HG02798 (cell line): ENCODE results near the gene BAZ1B.
"Not testable (repeated sequence)": the region's sequence is repeated elsewhere in the genome, so short reads cannot be mapped to it uniquely, and the experiment has no call there.

Experiments used
- ATAC-seq: cut with Tn5 transposase; IDR thresholded peaks from one replicate; pipeline ENCODE4 v1.9.1; 2021; ENCODE audit warnings: mild to moderate bottlenecking; ENCODE audit not compliant: unreplicated experiment, poor library complexity

Gene BAZ1B

DNA sequence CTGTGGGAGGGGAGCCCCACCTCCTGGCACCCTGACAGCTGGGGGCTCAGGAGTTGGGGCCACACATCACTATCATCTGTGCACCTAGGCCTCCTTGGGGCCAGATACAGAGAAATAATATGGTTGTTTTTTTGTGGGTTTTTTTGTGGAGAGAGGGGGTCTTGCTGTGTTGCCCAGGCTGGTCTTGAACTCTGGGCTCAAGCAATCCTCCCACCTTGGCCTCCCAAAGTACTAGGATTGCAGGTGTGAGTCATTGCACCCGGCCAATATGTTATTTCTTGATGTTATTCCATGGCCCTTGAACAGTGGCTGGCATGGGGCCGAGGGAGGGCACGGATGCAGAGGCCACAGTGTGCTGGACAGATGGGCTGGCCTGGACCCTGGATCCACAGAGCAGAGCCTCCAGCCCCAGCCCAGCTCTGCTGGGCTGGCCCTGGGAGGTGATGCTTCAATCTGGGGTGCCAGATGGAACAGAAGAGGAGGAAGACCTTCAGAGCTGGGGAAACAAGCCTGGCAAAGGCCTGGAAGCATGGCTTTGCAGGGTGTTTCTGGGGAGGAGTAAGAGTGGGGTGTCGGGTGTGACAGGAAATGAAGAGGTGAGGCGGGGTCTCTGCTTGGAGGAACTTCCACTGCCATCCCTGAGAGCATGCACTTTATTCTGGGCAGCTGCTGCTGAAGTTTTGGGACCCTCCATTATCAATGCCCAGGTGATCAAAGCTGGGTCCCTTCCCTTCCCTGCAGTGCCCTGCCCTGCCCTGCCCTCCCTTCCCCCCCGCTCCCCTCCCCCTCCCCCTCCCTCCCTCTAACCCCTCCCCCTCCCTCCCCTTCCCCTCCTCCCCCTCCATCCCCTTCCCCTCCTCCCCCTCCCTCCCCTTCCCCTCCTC, 92.2 kb downstream of the BAZ1B start:
- no peak for ATAC-seq

DNA sequence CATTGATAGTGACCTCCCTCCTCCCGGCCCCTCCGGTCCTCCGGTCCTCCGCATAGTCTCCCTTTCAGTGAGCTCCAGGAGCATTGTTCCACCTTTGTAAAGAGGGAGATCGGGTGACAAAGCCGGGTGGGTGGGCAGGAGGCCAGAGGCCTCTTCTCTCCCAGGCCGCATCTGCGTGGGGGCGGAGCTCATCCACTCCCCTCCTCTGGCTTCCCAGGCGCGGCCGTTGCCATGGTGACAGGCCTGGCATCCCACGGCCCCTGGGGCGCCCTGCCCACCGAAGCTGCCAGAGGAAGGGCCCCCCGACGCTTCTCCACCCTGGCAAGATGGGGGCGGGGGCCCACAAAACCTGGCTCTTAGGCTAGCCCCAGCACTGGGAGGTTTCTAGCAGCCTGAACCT, 92.9 kb downstream of the BAZ1B start:
- no peak for ATAC-seq

DNA sequence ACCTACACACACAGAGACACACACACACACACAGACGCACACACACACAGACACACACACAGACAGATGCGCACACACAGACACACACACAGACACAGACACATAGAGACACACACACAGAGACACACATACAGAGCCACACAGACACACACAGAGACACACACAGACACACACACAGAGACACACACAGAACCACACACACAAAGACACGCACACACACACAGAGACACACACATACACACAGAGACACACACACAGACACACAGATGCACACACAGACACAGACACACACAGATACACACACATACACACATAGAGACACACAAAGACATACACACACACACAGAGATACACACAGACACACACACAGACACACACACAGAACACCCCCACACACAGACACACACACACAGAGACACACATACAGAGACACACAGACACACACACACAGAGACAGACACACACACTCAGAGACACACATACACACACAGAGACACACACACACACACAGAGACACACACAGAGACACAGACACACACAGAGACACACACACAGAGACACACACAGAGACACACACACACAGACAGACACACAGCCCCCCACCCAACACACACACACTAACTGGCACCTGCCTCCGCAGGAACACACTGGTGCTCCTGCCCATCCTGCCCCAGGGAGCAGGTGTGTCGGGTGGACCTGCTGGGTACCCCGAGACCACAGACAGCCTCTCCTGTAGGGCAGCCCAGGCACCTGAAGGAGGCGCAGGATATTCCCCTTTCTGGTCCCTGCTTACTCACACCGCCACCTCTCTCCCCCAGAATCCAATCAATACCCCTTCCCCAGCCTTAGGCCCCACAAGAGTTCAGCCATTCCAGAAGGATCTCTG, 93.9 kb downstream of the BAZ1B start:
- no peak for ATAC-seq

DNA sequence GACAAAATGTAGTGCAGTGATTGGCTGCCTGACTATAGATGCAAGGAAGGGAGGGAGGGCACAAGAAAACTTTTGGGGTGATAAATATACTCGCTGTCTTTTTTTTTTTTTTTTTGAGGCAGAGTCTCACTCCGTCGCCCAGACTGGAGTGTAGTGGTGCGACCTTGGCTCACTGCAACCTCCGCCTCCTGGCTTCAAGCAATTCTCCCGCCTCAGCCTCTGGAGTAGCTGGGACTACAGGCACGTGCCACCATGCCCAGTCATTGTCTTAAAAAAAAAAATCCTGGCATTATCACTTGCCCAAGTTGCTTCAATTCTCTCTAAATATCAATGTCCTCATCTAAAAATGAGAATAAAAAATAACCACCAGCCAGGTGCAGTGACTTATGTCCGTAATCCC, 96.1 kb downstream of the BAZ1B start:
- no peak for ATAC-seq

DNA sequence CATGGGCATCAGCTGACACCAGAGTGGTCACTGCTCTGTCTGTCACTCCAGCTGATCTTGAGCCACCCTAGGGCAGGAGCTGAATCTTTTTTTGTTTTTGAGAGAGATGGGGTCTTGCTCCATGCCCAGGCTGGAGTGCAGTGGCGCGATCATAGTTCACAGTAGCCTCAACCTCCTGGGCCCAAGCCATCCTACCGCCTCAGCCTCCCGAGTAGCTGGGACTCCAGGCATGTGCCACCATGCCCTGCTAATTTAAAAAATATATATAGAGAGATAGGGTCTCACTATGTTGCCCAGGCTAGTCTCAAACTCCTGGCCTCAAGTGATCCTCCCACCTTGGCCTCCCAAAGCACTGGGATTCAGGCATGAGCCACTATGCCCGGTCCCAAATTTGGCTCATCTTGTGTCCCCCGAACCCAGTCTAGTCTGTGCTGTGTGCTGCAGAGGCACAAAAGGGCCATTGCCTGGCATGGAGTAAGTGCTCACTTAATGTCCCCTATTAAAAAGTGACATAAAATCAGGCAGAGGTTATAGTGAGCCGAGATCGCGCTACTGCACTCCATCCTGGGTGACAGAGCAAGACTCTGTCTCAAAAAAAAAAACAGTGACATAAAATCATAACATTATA, 96.6 kb downstream of the BAZ1B start:
- ATAC-seq = no peak

DNA sequence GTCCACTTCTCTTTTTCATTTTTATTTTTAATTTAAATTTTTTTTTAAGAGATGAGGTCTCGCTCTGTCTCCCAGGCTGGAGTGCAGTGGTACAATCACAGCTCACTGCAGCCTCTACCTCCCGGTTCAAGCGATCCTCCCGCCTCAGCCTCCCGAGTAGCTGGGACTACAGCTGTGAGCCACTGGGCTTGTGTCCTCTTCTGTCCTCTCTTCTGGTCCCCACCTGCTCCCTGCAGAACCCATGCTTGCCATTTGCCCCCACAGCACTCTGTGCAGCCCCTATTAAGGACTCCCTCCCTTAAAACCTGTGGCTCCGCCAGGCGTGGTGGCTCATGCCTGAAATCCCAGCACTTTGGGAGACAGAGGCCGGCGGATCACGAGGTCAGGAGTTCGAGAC, 97.6 kb downstream of the BAZ1B start:
- ATAC-seq = no peak

DNA sequence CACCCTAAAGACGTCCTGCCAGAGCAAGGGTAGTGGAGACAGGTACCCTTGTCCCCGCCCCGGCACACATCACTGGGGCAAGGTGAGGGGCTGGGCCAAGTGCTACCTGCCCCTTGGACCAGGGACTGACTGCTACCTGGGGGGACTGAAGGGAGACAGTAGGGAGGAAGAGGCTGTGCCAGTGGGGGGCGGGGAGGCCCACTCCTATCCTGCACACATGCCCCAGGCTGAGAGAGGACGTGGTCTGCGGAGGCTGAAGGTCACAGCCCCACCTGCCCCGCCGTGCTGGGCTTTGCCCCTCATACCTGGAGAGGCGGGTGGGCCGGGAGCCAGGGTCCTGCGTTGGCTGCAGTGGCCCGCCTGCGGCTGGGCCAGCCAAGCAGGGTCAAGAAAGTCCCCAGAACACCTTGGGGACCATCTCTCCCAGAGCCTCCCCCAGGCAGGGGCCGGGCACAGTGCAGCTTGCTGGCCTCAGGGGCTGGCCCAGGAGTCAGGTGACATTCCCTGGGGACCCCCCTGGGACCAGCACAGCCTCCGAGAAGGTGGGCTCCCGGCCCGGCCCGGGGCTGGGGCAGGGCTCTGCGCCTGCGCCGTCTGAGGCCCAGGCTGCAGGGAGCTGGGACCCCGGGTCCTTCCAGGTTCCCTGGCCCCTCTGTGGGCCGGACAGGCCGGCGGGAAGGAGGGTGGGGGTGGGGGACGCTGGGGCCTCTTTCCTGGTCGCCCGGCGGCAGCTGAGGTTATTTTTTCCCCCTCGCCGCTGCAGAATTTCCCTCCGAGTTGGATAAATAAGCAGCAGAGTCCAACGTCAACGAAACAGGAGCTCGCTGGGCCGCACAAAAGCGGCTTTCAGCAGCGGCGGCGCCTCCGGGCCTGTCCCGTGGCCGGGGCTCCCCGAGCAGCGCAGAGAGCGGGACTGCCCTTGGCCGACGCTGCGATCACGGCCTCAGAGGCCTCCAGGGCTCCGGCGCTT, 98.3 kb downstream of the BAZ1B start:
- peak; percentile 50 for ATAC-seq

DNA sequence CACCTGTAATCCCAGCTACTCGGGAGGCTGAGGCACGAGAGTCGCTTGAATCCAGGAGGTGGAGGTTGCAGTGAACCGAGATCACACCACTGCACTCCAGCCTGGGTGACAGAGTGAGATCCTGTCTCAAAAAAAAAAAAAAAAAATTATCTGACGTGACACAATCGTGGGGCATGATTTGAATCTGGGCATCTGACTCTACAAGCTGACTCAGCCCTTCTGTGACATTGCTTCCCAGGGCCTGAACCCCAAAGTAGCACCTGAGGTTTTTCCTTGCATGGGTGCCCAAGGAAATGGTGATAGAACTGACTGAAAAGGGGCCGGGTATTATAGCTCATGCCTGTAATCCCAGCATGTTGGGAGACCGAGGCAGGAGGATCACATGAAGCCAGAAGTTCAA, 101.5 kb downstream of the BAZ1B start:
- not testable (repeated sequence) for ATAC-seq

DNA sequence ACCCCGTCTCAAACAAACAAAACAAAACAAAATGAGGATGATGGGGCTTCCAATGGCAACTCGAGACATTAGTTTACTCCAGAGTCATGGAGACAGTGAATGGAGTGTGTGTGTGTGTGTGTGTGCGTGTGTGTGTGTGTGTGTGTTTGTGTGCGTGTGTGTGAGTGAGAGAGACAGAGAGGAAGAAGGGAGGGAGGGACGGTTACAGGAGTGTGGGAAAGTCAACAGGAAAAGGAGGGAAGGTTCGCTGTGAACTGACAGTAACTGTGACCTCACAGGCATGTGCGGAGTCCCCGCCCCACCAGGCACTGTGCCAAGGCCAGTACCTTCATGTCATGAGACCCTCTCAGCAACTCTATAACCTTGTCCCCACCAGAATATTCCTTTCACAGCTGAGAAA, 102.1 kb downstream of the BAZ1B start:
- ATAC-seq = not testable (repeated sequence)

DNA sequence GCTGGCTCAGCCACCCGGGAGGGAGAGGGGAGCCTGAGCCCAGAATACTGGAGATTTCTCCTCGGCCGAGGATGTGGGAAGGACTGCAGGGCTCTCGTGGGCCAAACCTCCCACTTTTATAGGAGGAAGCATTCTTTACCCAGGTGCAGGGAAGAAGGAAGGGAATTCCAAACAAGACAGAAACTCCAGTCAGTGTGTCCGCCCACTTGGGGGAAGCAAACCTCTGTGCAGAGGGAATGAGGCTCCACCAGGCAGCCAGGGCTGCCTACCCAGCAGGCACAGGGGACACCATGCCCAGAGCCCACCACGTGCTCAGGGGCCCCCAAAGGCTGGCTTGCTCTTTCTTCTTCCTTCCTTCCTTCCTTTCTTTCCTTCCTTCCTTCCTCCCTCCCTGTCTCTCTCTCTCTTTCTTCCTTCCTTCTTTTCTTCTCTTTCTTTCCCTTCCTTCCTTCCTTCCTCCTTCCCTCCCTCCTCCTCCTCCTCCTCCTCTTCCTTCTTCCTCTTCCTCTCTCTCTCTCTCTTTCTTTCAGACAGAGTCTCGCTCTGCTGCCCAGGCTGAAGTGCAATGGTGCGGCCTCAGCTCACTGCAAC, 103.9 kb downstream of the BAZ1B start:
- ATAC-seq = no peak

DNA sequence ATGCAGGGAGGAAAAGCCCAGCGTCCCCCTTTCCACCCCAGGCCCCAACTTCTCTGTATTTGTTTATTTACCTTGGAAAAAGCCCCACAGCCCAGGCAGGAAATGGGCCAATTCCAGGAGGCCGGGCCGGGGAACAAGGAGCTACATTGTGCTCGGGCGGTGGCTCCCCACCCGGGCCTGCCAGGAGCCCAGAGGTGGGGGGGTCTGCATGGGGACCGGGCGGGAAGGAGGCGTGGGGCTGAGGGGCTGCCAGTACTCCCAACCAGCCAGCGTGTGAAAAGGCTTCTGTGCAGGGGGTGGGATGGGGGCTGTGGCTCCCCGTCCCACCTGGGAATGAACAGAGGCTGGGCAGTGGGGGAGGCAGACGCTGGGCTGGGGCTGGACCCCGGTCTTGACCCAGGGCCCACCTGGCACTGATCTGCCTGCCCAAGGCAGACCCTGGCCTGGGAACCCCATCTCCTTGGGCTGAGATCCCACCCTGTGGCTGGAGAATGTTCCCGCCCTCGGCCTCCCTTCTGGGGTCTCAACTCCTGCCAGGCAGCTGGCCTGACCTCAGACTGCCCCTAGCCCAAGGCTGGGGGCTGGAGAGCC, 111.5 kb downstream of the BAZ1B start:
- not testable (repeated sequence) for ATAC-seq

DNA sequence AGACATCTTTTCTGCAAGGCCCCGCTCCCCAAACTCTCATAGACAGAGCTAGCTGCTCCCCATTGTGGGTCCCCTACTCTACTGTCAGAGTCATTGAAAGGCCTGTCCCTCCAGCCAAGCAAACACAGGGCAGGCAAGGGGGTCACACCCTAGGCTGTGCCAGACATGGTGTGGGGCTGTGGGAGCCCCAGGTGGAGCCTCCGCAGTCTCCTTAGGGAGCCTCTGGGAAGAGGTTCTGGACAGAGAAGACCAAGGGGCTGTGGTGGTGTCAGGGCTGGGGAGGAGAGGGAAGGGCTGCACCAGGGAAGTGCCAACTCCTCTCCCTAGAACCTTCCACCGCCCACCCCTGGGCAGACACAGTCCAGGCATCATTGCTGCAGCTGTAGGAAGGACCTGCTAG, 117.2 kb downstream of the BAZ1B start:
- not testable (repeated sequence) for ATAC-seq

DNA sequence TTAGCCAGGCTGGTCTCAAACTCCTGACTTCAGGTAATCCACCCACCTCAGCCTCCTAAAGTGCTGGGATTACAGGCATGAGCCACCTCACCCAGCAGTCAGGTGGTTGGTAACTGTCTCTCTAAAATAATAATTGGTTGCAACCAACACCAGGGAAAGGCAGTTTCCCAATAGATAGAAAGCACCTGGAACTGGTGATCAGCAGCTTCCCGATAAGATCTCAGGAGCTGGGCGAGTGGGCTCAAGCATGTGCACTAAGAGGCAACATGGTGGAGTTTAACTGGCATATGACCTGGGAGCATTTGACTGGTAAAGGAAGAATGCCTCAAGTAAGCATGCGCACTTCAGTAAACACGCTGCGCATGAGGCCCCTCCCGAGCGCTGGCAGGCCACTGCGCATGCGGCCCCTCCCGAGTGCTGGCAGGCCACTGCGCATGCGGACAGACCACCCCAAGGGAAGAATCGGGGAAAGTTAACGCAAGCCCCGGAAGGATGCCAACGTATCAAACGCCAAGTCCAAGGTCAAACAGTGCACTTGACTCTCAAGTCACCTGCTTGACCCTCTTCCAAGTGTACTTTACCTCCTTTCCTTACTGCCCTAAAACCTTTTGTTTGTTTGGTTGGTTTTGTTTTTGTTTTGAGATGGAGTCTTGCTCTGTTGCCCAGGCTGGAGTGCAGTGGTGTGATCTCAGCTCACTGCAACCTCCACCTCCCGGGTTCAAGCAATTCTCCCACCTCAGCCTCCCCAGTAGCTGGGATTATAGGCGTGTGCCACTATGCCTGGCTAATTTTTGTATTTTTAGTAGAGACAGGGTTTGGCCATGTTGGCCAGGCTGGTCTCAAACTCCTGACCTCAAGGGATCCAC, 122.7 kb downstream of the BAZ1B start:
- ATAC-seq = peak; percentile 75

DNA sequence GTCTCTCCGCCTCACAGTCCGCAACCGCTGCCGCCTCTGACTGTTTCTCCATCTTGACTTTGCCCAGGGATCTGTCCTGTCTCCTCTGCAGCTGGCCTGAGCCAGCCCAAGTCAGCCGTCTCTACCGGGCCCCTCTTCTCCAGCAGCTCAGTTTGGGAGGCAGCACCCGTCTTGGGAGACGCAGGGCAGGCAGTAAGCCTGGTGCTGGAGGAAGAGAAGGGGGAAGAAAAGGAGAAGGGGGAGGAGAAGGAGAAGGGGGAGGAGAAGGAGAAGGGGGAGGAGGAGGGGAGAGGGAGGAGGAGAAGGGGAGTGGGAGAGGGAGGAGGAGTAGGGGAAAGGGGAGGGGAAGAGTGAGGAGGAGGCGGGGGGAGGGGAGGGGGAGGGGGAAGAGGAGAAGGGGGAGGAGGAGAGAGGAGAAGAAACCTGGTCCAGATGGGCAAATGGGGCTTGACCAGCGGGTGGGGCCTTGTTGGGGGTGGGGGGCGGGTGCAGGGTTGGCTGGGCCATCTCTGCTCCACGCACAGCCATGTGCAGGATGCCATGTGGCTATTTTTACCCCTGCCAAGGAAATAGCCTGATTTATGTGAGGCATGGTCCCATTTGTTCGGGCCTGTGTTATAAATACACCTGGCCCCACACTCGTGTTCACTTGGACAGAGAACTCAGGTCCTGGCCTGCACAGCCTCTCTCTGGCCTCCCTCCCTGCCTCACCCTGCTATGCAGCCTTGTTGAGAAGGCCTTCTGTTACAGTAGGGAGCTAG, 124.4 kb downstream of the BAZ1B start:
- ATAC-seq = no peak

DNA sequence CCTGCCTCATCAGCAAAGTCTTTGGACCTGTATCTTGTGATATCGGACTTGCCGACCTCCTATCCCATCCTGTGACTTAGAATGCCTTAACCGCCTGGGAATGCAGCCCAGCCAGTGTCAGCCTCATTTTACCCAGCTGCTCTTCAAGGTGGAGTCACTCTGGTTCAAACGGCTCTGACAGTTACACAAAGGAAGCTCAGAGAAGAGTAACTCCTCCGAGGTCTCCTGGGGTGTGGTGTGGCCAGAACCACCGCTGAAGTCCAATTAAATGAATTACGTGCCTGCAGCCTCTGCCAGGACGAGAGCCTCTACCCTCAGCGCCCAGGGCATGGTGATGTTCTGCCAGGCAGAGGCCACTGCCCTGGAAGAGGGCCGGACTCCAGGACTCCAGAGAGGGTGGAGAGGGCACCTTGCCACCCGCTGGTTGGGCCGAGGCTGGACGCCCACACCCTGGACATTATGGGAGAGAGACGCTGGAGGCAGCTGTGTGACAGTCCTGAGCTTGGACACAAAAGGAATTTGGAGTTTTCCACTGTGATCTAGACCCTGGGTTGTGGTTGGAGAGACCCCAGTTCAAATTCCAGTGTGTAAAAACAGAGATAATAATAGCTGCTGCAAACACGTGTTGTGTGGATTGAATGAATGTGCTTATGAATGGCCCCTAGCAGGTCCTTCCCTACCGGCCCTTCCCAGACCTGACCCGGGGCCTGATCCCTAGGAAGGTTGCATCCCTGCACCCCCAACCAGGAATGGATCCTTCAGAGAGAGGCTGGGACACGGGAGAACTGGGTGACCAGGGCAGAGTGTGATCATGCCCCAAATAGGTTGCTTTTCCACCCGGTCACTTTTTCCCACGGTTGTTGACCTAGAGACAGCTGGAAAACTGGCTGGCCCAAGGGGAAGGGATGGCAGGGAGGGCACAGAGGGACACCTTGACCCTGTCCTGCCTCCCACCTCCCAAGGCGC, 126.3 kb downstream of the BAZ1B start:
- no peak for ATAC-seq

DNA sequence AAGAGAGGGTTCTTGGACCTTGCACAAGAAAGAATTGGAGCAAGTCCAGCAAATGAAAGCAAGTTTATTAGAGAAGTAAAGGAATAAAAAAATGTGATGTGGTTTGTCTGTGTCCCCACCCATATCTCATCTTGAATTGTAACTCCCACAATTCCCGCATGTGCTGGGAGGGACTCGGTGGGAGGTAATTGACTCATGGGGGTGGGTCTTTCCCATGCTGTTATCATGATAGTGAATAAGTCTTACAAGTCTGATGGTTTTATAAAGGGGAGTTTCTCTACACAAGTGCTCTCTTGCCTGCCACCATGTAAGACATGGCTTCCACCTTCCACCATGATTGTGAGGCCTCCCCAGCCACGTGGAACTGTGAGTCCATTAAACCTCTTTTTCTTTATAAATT, 127.7 kb downstream of the BAZ1B start:
- ATAC-seq = no peak
